NCI-H526 treated with DMSO at 0.1 percent for 48 hours (cell line): Measurements from ENCODE around the gene PLEKHN1.
A peak's percentile ranks its signal among the peaks of the same experiment; 100 is the strongest.
"Not testable (repeated sequence)": the region's sequence is repeated elsewhere in the genome, so short reads cannot be mapped to it uniquely, and the experiment has no call there.

Experiments
- DNase-seq: peaks from one replicate; lab custom pipeline; 2025; lab: John Stamatoyannopoulos, UW

Gene PLEKHN1

DNA sequence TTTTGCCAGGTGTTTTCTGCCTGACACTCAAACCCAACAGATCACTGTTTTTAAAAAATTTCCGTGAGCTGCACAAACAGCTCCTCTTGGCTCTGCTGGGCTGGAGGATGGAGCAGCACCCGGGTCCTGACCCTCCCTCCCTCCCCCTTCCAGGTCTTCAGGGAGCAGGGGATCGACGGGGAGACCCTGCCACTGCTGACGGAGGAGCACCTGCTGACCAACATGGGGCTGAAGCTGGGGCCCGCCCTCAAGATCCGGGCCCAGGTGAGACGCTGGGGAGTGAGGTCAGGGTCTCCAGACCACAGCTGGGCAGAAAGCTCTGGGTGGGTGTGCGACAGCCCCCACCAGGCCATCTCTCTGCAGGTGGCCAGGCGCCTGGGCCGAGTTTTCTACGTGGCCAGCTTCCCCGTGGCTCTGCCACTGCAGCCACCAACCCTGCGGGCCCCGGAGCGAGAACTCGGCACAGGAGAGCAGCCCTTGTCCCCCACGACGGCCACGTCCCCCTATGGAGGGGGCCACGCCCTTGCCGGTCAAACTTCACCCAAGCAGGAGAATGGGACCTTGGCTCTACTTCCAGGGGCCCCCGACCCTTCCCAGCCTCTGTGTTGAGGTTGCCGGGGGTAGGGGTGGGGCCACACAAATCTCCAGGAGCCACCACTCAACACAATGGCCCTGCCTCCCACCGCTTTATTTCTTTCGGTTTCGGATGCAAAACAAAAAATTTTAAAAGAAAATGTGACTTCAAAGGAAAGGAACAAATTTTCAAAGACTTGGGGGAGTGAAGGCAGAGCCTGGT lies 22.5 kb upstream of the PLEKHN1 start:
- DNase-seq: no peak

- DNase-seq: no peak
These were observed 21.6 kb upstream of the PLEKHN1 start for GRCh38 chr1:944341-945325.

DNA sequence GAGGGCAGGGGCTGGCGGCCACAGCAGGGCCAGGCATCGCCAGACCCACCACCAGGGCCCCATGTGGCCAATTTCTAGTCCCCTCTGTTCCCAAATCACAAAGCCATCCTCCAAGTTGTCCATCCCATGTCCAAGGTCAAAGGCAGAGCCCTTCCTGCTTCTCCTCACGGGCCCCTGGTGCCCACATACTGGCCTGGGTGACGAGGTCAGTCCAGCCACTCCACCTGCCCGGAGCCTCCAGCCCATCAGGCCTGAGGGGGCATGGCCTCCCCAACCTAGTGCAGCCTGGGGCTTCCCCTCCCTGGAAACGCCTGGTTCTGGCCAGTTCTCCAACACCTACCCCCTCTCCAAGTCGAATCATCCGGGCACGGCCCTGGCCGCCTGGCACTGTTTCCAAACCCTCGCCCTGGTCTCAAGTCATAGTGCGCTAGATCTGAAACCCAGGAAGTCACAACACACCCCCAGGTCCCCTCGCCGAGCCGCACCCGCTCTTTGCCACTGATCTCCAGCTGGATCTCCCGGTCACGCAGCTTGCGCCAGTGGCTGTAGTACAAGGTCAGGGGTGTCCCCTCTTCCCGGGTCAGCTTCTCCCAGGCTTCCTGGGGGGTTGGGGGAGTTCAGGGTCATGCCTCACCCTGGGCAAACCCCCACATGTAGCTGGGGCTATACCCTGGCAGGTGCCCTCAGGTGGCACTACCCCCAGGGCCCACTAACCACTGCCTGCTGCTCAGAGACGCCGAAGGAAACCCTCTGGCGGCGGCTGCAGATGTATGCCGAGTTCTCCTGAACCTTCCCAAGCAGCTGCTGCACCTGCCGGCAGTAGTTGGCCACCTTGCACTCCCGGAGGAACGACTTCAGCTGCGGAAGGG lies 20.4 kb upstream of the PLEKHN1 start:
- no peak for DNase-seq

DNA sequence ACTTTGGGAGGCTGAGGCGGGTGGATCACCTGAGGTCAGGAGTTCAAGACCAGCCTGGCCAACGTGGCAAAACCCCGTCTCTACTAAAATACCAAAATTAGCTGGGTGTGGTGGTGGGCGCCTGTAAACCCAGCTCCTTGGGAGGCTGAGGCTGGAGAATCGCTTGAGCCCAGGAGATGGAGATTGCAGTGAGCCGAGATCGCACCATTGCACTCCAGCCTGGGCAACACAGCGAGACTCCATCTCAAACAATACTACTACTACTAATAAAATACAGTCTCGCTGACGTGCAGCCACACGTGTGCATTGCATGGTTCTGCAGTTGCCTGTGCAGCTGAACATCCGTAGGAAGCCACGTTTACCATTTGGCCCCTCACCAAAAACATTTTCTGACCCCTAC lies 19.5 kb upstream of the PLEKHN1 start:
- DNase-seq: not testable (repeated sequence)

DNA sequence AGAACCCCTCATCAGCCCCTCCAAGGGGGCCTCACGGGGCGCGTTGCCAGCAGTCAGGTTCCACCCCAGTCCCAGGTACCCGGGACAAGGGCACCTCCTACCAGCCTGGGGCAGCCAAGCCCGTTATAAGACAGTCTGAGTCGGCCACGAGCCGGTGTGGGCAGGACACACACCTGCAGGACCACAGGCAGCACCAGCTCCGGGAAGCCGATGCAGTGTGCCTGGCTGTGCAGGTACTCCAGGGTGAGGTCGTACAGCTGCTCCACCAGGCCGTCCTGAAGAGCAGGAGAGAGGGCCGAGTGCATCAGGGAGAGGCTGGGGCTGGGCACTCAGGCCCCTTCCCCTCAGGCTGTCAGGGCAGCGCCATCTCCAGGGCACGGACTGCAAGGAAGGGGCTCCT lies 18.3 kb upstream of the PLEKHN1 start:
- no peak for DNase-seq

GRCh38 chr1:950268-950667 lies 16.0 kb upstream of the PLEKHN1 start:
- no peak for DNase-seq

DNA sequence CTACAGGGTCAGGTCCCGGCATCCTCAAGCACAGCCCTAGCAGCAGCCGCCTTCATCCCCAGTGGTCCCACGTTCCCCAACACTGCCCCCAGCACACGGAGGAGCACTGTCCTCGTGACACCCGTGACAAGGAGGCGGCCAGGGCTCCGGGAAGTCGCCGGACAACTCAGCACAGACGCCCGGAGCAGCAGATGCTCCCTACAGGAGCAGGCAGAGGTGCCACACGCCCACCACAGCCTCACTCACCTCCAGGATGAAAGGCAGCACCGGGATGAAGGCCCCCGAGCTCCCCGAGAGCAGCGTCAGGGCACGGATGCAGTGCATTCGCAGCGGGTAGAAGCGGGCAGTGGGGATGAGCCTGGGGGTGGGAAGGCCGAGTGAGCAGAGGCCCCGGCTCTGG lies 15.4 kb upstream of the PLEKHN1 start:
- DNase-seq: no peak

DNA sequence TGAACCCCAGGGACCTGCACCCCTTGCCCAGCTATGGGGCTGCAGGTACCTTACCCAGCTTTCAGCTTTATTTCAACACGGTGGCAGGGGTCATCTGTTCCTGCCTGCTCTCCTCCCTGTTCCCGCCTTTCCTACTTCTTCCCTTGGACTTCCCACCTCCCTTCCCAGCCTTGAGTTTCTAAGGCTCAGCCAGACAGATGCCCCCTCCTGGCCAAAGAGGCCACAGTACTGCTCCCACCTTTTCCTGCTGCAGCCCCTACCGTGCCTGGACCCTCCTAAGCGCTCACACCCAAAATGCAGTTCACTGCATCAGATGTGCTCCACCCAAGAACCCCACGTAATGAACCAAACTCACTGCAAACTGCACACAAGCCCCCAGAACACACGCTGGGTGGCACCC lies 14.9 kb upstream of the PLEKHN1 start:
- DNase-seq: no peak

DNA sequence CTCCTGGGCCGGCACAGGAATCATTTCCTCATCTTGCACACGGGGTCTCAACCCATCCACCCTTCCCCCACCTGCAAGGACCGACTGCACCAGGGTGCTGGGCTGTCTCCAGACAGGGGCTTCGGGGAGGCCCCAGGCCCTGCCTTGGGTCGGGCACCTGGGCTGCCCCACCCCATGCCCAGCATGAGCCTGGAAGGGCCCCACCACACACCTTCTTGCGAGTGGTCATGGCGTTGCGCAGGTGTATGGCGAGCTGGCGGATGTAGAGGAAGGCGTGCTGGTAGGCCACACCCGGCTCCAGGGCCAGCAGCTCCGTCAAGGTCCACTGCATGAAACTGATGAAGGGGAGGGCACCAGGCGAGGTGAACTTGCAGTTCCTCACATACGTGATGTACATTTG lies 14.1 kb upstream of the PLEKHN1 start:
- no peak for DNase-seq

GRCh38 chr1:952603-953002 lies 13.7 kb upstream of the PLEKHN1 start:
- no peak for DNase-seq

GRCh38 chr1:953524-954320 lies 12.6 kb upstream of the PLEKHN1 start:
- DNase-seq: no peak

DNA sequence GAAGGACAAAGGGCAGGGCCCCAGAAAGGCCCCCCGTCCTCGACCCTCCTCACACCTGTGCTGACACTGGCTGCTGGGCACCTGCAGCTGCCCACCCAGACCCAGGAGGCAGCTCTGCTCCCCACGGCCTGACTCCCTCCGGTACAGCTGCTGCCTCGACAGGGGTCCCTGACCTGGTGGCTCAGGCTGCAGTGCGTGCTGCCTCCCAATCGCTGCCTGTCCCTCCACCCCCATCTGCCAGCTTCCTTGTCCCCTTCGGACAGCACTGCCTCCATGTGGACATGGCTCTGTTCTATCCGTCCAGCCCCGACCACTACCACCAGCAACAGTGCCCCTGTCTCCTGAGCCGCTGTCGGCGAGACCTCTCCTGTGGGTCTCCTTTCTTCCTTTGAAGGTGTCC lies 11.4 kb upstream of the PLEKHN1 start:
- DNase-seq: no peak

DNA sequence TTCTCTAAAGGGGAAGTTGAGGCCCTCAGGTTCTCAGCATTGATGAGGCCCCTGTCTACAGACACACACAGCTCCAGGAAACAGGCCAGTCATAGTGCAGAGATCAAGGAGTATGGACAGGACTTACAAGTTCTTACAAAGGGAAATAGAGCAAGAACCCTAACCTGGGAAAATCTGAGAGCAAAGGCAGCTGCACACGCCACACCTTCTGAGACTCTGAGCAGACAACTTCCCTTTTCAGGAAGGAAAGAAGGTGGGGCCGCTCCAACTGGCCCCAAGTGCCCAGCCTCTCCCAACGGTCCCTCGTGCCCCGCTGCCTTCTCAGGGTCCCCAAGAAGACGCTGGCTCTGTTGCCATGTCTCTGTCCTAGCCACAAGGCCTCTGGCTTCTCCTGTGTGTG lies 10.8 kb upstream of the PLEKHN1 start:
- DNase-seq: no peak

DNA sequence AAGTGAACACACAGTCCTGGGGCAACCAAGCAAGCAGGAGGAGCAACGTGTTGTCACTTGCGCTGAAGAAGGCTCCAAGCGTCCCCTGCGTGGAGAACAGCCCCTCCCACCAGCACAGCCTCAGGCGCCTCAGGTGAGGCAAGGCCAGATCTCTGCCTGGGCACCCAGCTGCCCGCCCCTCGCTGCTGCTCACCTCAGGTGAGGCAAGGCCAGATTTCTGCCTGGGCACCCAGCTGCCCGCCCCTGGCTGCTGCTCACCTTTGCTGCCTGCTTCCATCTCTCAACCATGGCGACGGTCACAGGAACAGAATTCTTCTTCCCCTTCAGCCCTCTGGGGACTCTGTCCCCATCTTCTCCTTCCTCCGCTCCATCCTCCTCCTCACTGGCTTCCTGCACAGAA lies 9.6 kb upstream of the PLEKHN1 start:
- no peak for DNase-seq

DNA sequence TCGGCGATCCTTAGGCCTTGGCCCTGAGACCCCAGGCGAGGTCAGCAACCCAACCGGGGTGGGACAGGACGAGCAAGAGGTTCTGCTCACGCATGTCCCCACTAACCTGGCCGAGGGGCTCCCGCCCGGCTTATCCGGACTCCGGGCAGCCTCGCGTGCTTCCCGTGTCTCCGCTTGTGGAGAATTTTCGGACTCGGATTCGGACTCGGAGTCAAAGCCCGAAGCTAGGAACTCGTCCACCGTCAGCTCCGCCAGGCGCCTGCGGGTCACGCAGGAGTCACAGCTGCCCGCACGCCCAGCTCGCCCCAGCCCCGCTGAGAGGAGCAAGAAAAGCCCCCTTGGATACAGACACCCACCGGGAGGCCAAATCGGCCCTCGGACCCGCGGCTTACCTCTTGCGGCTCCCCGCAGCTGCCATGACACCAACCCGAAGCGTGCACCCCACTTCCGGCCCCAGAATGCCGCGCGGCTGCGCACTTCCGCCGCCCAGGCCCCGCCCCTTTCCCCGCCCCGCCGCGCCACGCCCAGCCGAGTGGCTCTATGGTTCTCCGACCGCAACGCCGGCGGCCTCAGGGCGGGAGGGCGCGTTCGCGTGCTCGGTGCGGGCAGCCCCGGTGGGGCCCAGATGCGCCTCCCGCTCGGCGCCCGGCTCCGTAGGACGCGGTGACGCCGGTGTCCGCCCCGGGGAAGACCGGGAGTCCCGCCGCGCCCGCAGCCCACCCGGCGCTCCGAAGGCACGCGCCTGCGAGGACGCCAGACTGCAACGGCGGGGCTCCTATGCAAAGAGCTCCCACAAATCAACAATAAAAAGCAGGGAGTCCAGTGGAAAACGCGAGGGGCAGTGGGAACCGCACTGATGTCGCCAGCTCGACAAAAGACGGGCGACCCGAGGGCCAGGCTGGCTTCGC lies 7.2 kb upstream of the PLEKHN1 start, which contains the start of gene NOC2L:
TSS of gene NOC2L (minus strand) at position 434 of the 908 bp plus-strand sequence. CDS start at position 418, 16 bp downstream.
- peak; percentile 72 for DNase-seq

DNA sequence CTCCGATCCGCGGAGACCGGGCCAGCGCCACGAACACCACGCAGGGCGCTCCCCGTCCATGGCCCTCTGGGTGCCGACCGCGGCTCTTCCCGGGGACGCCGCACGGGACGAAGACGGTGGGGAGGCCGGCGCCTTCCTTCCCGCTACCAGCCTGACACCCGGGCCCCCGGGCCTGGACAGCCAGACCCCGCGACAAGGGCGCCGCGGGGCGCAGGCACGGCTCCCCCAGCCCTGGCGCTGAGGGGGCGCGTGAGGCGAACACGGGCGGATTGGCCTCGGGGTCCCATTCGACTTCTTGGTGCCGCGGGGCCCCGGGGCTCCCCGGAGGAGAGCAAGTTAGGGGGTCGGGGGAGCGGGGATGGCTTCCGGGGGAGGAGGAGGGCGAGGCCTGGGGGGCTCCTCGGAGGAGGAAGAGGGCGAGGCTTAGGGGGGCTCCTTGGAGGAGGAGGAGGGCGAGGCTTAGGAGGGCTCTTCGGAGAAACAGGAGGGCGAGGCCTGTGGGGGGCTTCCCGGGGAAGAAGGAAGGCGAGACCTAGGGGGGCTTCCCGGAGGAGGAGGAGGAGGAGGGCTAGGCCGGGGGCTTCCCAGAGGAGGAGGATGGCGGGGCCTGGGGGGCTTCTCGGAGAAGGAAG lies 6.4 kb upstream of the PLEKHN1 start:
- no peak for DNase-seq

GRCh38 chr1:960363-961131 lies 5.7 kb upstream of the PLEKHN1 start, which contains the start of gene KLHL17:
Gene KLHL17, plus strand, starts transcription at chr1:960584. Its CDS starts 110 bp downstream, at chr1:960694.
- DNase-seq: peak; percentile 24

GRCh38 chr1:961132-961669 lies 5.1 kb upstream of the PLEKHN1 start:
- no peak for DNase-seq
